ENCODE measurements around the gene WDR77.

Gene WDR77

GRCh38 chr1:111470596-111470995 is 21.5 kb upstream of the WDR77 start:
- DNase-seq (ENCODE audit: extremely low read depth, low read depth) = no peak
- TF ChIP-seq CTCF (IDR thresholded peaks at IDR 0.05; ENCODE audit: low read depth, low read length) = no peak

DNA sequence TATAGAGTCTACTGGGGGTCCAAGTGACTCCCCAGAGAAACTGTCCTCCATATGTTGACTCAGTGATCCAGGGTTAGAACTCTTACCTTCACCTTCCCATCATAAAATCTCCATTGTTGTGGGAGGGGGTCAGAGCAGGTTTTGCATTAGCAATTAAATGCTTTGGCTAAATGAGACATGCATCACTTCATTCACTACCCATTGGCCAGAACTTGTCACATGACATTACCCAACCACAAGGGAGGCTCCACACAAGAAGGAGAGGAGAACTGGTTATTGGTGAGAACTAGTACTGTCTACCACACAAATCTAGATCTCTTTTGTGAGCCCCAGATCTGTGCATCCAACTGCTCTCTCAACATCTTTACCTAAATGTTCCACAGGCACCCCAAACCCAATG is 20.5 kb upstream of the WDR77 start:
- no peak for DNase-seq (ENCODE audit: extremely low read depth, low read depth)
- no peak for TF ChIP-seq CTCF (IDR thresholded peaks at IDR 0.05; ENCODE audit: low read depth, low read length)

DNA sequence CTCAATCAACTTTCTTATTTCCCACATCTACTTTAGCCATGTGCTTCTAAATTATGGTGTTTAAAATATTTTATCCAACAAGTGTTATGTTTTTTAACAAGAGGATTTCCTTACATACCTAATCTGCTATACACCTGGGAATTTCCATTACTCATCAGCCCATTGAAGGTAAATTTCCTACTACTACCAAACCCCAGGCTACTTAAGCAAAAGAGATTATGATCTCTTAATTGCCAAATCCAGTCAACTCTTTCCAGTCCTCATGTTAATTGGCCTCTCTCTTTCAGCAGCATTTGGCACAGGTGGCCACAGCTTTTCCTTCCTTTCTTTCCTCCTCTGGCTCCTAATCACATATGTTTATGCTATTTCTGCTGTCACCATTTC is 19.7 kb upstream of the WDR77 start:
- DNase-seq (ENCODE audit: extremely low read depth, low read depth) = no peak
- no peak for TF ChIP-seq CTCF (IDR thresholded peaks at IDR 0.05; ENCODE audit: low read depth, low read length)

DNA sequence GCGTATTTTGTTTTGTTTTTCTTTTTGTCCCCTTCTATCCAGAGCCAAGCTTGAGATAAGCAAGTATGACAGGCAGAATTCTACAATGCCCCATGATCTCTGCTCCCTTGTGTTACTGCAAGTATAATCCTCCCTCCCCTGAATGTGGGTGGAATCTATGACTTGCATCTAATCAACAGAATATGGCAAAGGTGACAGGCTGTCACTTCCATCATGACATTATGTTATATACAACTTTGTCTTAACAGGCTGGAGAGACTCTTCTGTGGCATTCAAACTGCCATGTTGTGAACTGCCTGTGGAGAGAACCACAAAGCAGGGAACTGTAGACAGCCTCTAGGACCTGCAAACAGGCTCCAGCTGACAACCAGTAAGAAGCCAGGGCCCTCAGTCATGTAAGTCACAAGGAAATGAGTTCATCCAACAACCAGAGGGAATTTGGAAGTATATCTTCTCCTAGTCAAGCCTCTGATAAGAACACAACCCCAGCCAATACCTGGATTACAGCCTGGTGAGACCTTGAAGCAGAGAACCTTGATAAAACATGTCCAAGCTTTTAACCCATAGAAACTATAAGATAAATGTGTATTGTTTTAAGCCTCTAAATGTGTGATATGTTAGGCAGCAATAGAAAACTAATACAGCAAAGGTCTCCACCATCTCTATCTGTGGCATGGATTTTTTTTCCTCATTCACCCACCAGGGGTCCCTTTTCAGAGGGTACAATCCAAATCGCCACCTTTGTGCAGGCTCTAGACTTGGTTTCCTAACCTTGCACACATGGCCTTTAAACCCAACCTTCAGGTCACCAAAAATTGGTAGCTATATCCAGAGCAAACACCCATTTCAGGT is 19.0 kb upstream of the WDR77 start:
- no peak for DNase-seq (ENCODE audit: extremely low read depth, low read depth)
- no peak for TF ChIP-seq CTCF (IDR thresholded peaks at IDR 0.05; ENCODE audit: low read depth, low read length)

- no peak for TF ChIP-seq CTCF (IDR thresholded peaks at IDR 0.05; ENCODE audit: low read depth, low read length)
These were observed 17.4 kb upstream of the WDR77 start for GRCh38 chr1:111466480-111466879.

GRCh38 chr1:111465754-111466153 is 16.7 kb upstream of the WDR77 start:
- TF ChIP-seq CTCF (IDR thresholded peaks at IDR 0.05; ENCODE audit: low read depth, low read length) = no peak
- DNase-seq (ENCODE audit: extremely low read depth, low read depth) = no peak

More at GRCh38 chr1:111466480-111466879, 17.4 kb upstream of the WDR77 start:
- no peak for DNase-seq (ENCODE audit: extremely low read depth, low read depth)

DNA sequence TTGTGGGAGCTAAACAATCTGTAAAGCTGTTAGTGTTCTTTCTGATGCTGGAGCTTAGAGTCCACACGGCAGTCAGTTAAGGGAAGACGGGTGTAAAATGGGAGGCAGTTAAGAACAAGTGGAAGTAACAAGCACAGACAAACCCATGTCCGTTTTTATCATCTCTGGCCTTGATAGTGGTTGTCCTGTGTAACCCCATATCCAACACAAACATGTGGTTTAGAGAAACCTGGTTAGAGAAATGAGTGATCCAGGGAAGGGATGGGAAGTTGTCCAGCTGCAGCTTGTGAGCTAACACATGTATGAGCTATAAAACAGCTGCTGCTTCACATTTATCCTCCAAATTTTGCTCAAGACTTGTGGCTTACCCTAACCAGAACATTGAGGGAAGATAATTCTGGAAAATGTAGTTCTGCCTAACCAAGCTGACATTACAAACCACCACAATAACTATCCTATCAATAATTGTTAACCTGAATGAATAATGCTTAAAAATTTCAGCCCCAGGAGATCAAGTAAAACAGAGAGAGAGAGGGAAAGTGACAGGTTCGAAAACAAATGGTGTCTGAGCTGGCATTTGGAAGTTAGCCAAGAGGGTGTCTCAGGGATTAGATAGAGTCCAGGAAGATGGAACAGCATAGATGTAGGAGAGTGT is 14.1 kb upstream of the WDR77 start:
- DNase-seq (ENCODE audit: extremely low read depth, low read depth) = no peak

More for the DNA sequence above, 14.1 kb upstream of the WDR77 start:
- no peak for TF ChIP-seq CTCF (IDR thresholded peaks at IDR 0.05; ENCODE audit: low read depth, low read length)
